Endothelial cell of umbilical vein (primary cell): ENCODE measurements around the gene DNA2. TPM values are rescaled to one million over a fixed set of nuclear protein-coding genes. Genes with fewer than 3 reads are reported as not detected.

Experiments
- BruUV-seq: library from RNA; stranded (reverse); fragments of 400-500 nt; replicated peaks from 2 replicates; lab custom pipeline; 2021; lab: Mats Ljungman, UMichigan
- CTCF ChIA-PET: fragments of 300-600, 350-600 bp; sonication (Branson Sonifier 250); formaldehyde crosslinking; loops from one replicate; lab custom pipeline; 2021; ENCODE audit warnings: antibody characterized with exemption, inconsistent platforms; lab: Charles Lee
- POLR2A ChIA-PET: fragments of 300-600, 350-600 bp; sonication (Branson Sonifier 250); formaldehyde crosslinking; loops from one replicate; lab custom pipeline; 2021; ENCODE audit warnings: antibody characterized with exemption, inconsistent platforms; lab: Charles Lee
- DNase-seq: peaks from one replicate; pipeline ENCODE4 v3.0.0-alpha.2; 2011; ENCODE audit warnings: low read depth, low spot score
- FAIRE-seq: peaks from 2 replicates; lab custom pipeline; 2011; peaks lifted over from hg19 to GRCh38; lab: Jason Lieb, UNC
- H2AFZ ChIP-seq: 2 replicates; pipeline ENCODE4 v1.6.0; 2012; ENCODE audit warnings: low read depth, low read length, control low read depth, inconsistent platforms
- H3K27ac ChIP-seq: 2 replicates; pipeline ENCODE4 v1.5.1; 2011; ENCODE audit warnings: low read depth, mild to moderate bottlenecking, control low read depth, low read length, moderate library complexity; ENCODE audit not compliant: insufficient read depth
- H3K27me3 ChIP-seq, 2 experiments: 2 replicates each; pipeline versions ENCODE4 v1.6.0 to v1.6.1; 2011; ENCODE audit warnings: low read length in 2 of 2, mixed read lengths in 1 of 2; ENCODE audit not compliant: control insufficient read depth in 2 of 2, insufficient read depth in 2 of 2
- H3K36me3 ChIP-seq, 2 experiments: 2 replicates in 1 of 2; 3 replicates in 1 of 2; pipeline ENCODE4 v1.5.1; 2011; ENCODE audit warnings: low read length in 2 of 2, mild to moderate bottlenecking in 1 of 2, moderate library complexity in 1 of 2; ENCODE audit not compliant: control insufficient read depth in 2 of 2, insufficient read depth in 2 of 2; ENCODE audit errors: extremely low read depth in 1 of 2
- H3K4me1 ChIP-seq: 3 replicates; pipeline ENCODE4 v1.5.1; 2011; ENCODE audit warnings: mild to moderate bottlenecking, low read length; ENCODE audit not compliant: control insufficient read depth, insufficient read depth; ENCODE audit errors: extremely low read depth
- H3K4me2 ChIP-seq: 2 replicates; pipeline ENCODE4 v1.6.1; 2011; ENCODE audit warnings: low read length, control low read depth, mixed read lengths; ENCODE audit not compliant: insufficient read depth
- H3K4me3 ChIP-seq, 3 experiments: fragments of 200-600 bp in 1 of 3; sonication (generic), shearing (Covaris generic) in 1 of 3; replicated peaks in 1 of 3; 2 replicates each; pipeline ENCODE4 v1.5.1; 2011 to 2016; ENCODE audit warnings: control low read depth in 3 of 3, low read length in 3 of 3, mild to moderate bottlenecking in 2 of 3, inconsistent platforms in 1 of 3, low read depth in 1 of 3, moderate library complexity in 1 of 3; ENCODE audit not compliant: insufficient read depth in 1 of 3
- H3K79me2 ChIP-seq: 2 replicates; pipeline ENCODE4 v1.6.0; 2012; ENCODE audit warnings: low read length, inconsistent platforms; ENCODE audit not compliant: control insufficient read depth, insufficient read depth
- H3K9ac ChIP-seq: replicated peaks from 2 replicates; pipeline ENCODE3; 2011; ENCODE audit warnings: low read length, control low read depth; ENCODE audit not compliant: insufficient read depth; ENCODE audit errors: extremely low read depth
- H3K9me1 ChIP-seq: replicated peaks from 3 replicates; pipeline ENCODE4 v1.6.0; 2011; ENCODE audit warnings: mild to moderate bottlenecking, low read length; ENCODE audit not compliant: control insufficient read depth, insufficient read depth; ENCODE audit errors: extremely low read depth
- H3K9me3 ChIP-seq: replicated peaks from 2 replicates; pipeline ENCODE4 v1.5.1; 2012; ENCODE audit warnings: low read length, inconsistent platforms; ENCODE audit not compliant: control insufficient read depth, insufficient read depth
- H4K20me1 ChIP-seq: replicated peaks from 2 replicates; pipeline ENCODE3; 2011; ENCODE audit warnings: mild to moderate bottlenecking, low read length; ENCODE audit not compliant: control insufficient read depth, insufficient read depth; ENCODE audit errors: extremely low read depth
- EZH2 ChIP-seq: IDR thresholded peaks from 2 replicates; pipeline ENCODE4 v1.6.1; 2012; ENCODE audit warnings: borderline replicate concordance, low read depth, mild to moderate bottlenecking, moderate library complexity, low read length, inconsistent platforms; ENCODE audit not compliant: severe bottlenecking
- FOS ChIP-seq: IDR thresholded peaks from 2 replicates; pipeline ENCODE4 v1.6.1; 2011; ENCODE audit warnings: mild to moderate bottlenecking, low read length, moderate library complexity, borderline replicate concordance; ENCODE audit not compliant: insufficient read depth
- GATA2 ChIP-seq: IDR thresholded peaks from 2 replicates; pipeline ENCODE4 v1.7.0; 2011; ENCODE audit warnings: low read depth, mild to moderate bottlenecking, moderate library complexity, mixed read lengths, low read length; ENCODE audit not compliant: insufficient read length, insufficient read depth
- JUN ChIP-seq: IDR thresholded peaks from 2 replicates; pipeline ENCODE4 v1.6.1; 2011; ENCODE audit warnings: borderline replicate concordance, low read depth; ENCODE audit not compliant: insufficient read length, insufficient read depth
- MYC ChIP-seq: IDR thresholded peaks from one replicate; pipeline ENCODE4 v1.6.1; 2011; ENCODE audit warnings: mild to moderate bottlenecking, low read depth, low read length
- POLR2A ChIP-seq: IDR thresholded peaks from 2 replicates; pipeline ENCODE4 v1.6.1; 2012; ENCODE audit warnings: low read depth, mild to moderate bottlenecking, control low read depth, low read length
- POLR2AphosphoS5 ChIP-seq: IDR thresholded peaks from 2 replicates; pipeline ENCODE4 v1.6.1; 2012; ENCODE audit warnings: low read depth, mild to moderate bottlenecking, control low read depth, low read length, moderate library complexity; ENCODE audit not compliant: insufficient read depth
- dilution Hi-C: fragments of 300-500 bp; cut with MboI; formaldehyde crosslinking; loops from one replicate; pipeline ENCODE4 v1.15.0; 2019; ENCODE audit warnings: low sequenced_read_pairs; ENCODE audit not compliant: extremely low pct_ligation_motif_present
- intact Hi-C: fragments of 100-400 bp; cut with micrococcal nuclease; formaldehyde crosslinking; loops from one replicate; pipeline ENCODE4 v1.10.0; 2022
- polyA plus RNA-seq, 4 experiments: library from polyadenylated mRNA; depleted of rRNA in 3 of 4; stranded (reverse) in 3 of 4; unstranded in 1 of 4; fragments of >200 nt; gene quantifications; 2 replicates each; pipeline versions ENCODE4 v1.2.1 to v1.2.3, GENCODE V29; 2011 to 2012; ENCODE audit warnings: missing spikeins in 1 of 4
- small RNA-seq: library from RNA; depleted of rRNA; stranded (forward); fragments of <200 nt; gene quantifications from one replicate; pipeline ENCODE3, GENCODE V24; 2012; ENCODE audit warnings: low replicate concordance, low read depth; ENCODE audit not compliant: insufficient read depth, insufficient read length
- total RNA-seq: library from RNA; stranded (reverse); gene quantifications from 2 replicates; pipeline ENCODE4 v1.2.3, GENCODE V29; 2021
- TF ChIP-seq, protein P1 (sequence below): IDR thresholded peaks from 2 replicates; pipeline ENCODE4 v1.6.1; 2011; ENCODE audit not compliant: insufficient read depth, insufficient read length
- TF ChIP-seq, protein P2 (sequence below), 2 donors: IDR thresholded peaks; 1 replicate in 1 of 2; 2 replicates in 1 of 2; pipeline ENCODE4 v1.5.1; 2011; ENCODE audit warnings: low read length in 2 of 2, mild to moderate bottlenecking in 2 of 2, moderate library complexity in 2 of 2, control low read depth in 1 of 2, inconsistent platforms in 1 of 2, low read depth in 1 of 2; ENCODE audit not compliant: insufficient read depth in 1 of 2; ENCODE audit errors: extremely low read depth in 1 of 2

The DNA2 gene
- total and polyA plus RNA-seq, 2 donors (not counting 3 experiments of a cell fraction or from before 2014, with no cell fraction given): 3.5 to 18.1 TPM

DNA sequence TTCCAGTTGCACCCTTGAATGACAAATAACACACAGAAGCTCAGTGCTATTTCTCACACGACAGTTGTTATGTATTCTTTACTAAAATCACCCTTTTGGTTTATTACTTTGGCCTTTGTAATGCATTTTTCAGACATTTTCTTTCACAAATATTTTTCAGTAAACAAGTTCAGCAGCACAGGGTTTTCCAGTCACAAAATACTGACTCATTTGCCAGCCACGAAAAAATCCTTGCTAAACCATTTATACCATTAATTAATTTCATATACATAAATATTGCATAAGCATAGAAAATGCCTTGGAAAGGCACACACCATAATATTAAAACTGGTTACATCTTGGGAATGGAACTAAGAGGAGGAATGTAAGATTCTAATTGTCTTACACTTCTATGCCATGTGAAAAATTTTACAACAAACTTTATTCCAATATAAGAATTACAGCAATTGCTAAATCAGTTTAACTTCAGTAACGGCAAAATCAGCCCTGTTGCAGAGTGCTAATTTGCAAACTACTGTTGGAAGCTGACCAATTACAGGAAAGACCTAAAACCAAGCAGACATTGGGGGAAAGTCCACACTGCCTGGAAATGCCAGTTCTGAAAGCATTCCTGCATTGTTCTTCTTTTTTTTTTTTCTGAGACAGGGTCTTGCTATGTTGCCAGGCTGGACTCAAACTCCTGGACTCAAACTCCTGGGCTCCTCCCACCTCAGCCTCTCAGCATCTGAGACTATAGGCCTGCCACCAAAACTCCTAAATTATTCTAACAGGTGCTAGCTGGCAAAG, 107.5 kb downstream of the DNA2 start:
- no peak for DNase-seq
- Histone ChIP-seq H2AFZ (no peak overlapping the region), H3K9me1 (no peaks in the 10 kb centered on the region), H3K4me1 (no peaks in the 10 kb centered on the region), H3K9ac (no peak overlapping the region), H3K4me3 (no peak overlapping the region), H3K36me3 (peaks cover 6 to 11% of the 10 kb centered on the region in 2 experiments), H3K79me2 (no peaks in the 10 kb centered on the region), H4K20me1 (no peaks in the 10 kb centered on the region), H3K27me3 (no peaks in the 10 kb centered on the region), H3K4me2 (no peak overlapping the region), H3K27ac (no peak overlapping the region), H3K9me3 (no peaks in the 10 kb centered on the region)
- dilution Hi-C loops: no loop called here
- TF ChIP-seq EZH2: no peak
- no peak for TF ChIP-seq MYC
- TF ChIP-seq FOS: no peak
- no peak for TF ChIP-seq GATA2
- TF ChIP-seq, protein P1, sequence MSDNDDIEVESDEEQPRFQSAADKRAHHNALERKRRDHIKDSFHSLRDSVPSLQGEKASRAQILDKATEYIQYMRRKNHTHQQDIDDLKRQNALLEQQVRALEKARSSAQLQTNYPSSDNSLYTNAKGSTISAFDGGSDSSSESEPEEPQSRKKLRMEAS: no peak
- TF ChIP-seq POLR2A: no peak
- TF ChIP-seq, protein P2, sequence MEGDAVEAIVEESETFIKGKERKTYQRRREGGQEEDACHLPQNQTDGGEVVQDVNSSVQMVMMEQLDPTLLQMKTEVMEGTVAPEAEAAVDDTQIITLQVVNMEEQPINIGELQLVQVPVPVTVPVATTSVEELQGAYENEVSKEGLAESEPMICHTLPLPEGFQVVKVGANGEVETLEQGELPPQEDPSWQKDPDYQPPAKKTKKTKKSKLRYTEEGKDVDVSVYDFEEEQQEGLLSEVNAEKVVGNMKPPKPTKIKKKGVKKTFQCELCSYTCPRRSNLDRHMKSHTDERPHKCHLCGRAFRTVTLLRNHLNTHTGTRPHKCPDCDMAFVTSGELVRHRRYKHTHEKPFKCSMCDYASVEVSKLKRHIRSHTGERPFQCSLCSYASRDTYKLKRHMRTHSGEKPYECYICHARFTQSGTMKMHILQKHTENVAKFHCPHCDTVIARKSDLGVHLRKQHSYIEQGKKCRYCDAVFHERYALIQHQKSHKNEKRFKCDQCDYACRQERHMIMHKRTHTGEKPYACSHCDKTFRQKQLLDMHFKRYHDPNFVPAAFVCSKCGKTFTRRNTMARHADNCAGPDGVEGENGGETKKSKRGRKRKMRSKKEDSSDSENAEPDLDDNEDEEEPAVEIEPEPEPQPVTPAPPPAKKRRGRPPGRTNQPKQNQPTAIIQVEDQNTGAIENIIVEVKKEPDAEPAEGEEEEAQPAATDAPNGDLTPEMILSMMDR (IDR thresholded peaks at IDR 0.05; ENCODE audit: extremely low read depth in 1 of 2, insufficient read depth in 1 of 2, low read depth in 1 of 2, low read length in 2 of 2): no peak
- no peak for TF ChIP-seq JUN
- TF ChIP-seq POLR2AphosphoS5: no peak
- FAIRE-seq: no peak
- intact Hi-C loops: no loop called here
- ChIA-PET POLR2A (no interaction called here), CTCF (interaction anchor here (0.6 to 4.0 kb wide), 3 partner anchors 15 to 185 kb away, joined by 3 to 32 read pairs (median 3); no protein-coding TSS in a partner anchor)
- no TSS peak for BruUV-seq

Small RNA genes within 50 kb of the gene (small RNA-seq; reads per million reads assigned to genes)
- gene RF00019 (not detected), gene RNA5SP319 (not detected)

Other genes with a start within 250 kb of the DNA2 start
- not detected in 2 replicates for gene ATOH7, start 239.9 kb downstream of the DNA2 start, total RNA-seq
- 0.05 TPM in 1 of 2 replicates, not detected in the other for gene ATOH7, start 239.9 kb downstream of the DNA2 start, polyA plus RNA-seq
- gene HNRNPH3, start 139.9 kb downstream of the DNA2 start, total RNA-seq: 146 and 151 TPM in 2 replicates
- 17.9 and 34.0 TPM in 2 replicates for gene HNRNPH3, start 139.9 kb downstream of the DNA2 start, polyA plus RNA-seq
- 3.6 and 5.1 TPM in 2 replicates for gene PBLD, start 139.0 kb downstream of the DNA2 start, total RNA-seq
- gene PBLD, start 139.0 kb downstream of the DNA2 start, polyA plus RNA-seq: 0.94 and 1.5 TPM in 2 replicates
- gene RUFY2, start 64.7 kb downstream of the DNA2 start, total RNA-seq: 24.2 and 26.1 TPM in 2 replicates
- 5.3 and 5.7 TPM in 2 replicates for gene RUFY2, start 64.7 kb downstream of the DNA2 start, polyA plus RNA-seq
- 20.0 and 20.2 TPM in 2 replicates for gene SLC25A16, start 55.5 kb upstream of the DNA2 start, total RNA-seq
- gene SLC25A16, start 55.5 kb upstream of the DNA2 start, polyA plus RNA-seq: 6.2 and 8.8 TPM in 2 replicates
- gene TET1, start 88.4 kb upstream of the DNA2 start, total RNA-seq: 1.3 and 1.5 TPM in 2 replicates
- 0.21 and 0.23 TPM in 2 replicates for gene TET1, start 88.4 kb upstream of the DNA2 start, polyA plus RNA-seq
- gene CCAR1, start 249.3 kb upstream of the DNA2 start, total RNA-seq: 83.3 and 92.9 TPM in 2 replicates
- 59.8 and 87.0 TPM in 2 replicates for gene CCAR1, start 249.3 kb upstream of the DNA2 start, polyA plus RNA-seq